ENCODE measurements around the gene THAP5. TPM values are rescaled to one million over a fixed set of nuclear protein-coding genes. Genes with fewer than 3 reads are reported as not detected.

Gene THAP5
- total and polyA plus RNA-seq, 2 donors (not counting 3 experiments of a cell fraction or from before 2014, with no cell fraction given) = 2.5 to 14.1 TPM

DNA sequence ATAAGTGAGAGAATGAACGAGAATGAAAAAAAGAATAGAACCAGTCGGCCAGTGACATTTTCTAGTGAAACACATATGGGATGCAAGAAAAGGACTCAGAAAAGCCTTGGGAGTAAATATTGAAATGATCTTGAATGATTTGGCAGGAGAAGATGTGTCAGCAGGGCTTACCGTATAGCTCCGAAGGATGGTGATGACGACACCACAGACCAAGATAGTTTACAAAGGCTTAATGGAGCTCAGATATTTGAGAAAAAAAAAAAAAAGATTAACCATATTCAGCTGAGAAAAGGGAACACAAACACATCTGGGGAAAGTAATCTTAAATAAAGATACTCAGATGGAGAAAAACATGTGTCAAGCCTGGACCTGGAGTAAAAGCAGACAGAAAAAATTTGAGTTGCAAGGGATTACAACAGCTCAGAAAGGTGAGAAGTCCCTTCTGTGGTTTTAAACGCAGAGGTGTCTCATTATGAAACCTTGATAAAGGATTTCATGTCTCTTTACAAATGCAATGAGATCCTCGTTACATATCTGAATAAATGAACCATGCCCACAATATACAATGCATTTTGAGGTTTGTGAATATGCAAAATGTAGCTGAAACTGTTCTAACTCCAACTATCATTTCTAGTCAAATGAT is 36.2 kb upstream of the THAP5 start:
- H3K4me3 ChIP-seq (replicated peaks in 1 of 3; ENCODE audit: insufficient read depth in 1 of 3, low read depth in 1 of 3, low read length in 3 of 3) = no peak overlapping the region
- FAIRE-seq (no peak), DNase-seq (ENCODE audit: low read depth, low spot score) (no peak)
- TF ChIP-seq POLR2AphosphoS5 (IDR thresholded peaks at IDR 0.05; ENCODE audit: insufficient read depth, low read depth, low read length) = no peak
- no peak for TF ChIP-seq EZH2 (IDR thresholded peaks at IDR 0.05; ENCODE audit: borderline replicate concordance, low read depth, low read length, severe bottlenecking)
- TF ChIP-seq, protein P1, sequence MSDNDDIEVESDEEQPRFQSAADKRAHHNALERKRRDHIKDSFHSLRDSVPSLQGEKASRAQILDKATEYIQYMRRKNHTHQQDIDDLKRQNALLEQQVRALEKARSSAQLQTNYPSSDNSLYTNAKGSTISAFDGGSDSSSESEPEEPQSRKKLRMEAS (IDR thresholded peaks at IDR 0.05; ENCODE audit: insufficient read depth, insufficient read length) = no peak
- no peak for TF ChIP-seq POLR2A (IDR thresholded peaks at IDR 0.05; ENCODE audit: low read depth, low read length)
- TF ChIP-seq GATA2 (IDR thresholded peaks at IDR 0.05; ENCODE audit: insufficient read depth, insufficient read length, low read depth, low read length) = no peak
- TF ChIP-seq, protein P2, sequence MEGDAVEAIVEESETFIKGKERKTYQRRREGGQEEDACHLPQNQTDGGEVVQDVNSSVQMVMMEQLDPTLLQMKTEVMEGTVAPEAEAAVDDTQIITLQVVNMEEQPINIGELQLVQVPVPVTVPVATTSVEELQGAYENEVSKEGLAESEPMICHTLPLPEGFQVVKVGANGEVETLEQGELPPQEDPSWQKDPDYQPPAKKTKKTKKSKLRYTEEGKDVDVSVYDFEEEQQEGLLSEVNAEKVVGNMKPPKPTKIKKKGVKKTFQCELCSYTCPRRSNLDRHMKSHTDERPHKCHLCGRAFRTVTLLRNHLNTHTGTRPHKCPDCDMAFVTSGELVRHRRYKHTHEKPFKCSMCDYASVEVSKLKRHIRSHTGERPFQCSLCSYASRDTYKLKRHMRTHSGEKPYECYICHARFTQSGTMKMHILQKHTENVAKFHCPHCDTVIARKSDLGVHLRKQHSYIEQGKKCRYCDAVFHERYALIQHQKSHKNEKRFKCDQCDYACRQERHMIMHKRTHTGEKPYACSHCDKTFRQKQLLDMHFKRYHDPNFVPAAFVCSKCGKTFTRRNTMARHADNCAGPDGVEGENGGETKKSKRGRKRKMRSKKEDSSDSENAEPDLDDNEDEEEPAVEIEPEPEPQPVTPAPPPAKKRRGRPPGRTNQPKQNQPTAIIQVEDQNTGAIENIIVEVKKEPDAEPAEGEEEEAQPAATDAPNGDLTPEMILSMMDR (IDR thresholded peaks at IDR 0.05; ENCODE audit: extremely low read depth in 1 of 2, insufficient read depth in 1 of 2, low read depth in 1 of 2, low read length in 2 of 2) = no peak
- TF ChIP-seq MYC (IDR thresholded peaks at IDR 0.05; ENCODE audit: low read depth, low read length) = no peak
- no peak for TF ChIP-seq FOS (IDR thresholded peaks at IDR 0.05; ENCODE audit: borderline replicate concordance, insufficient read depth, low read length)
- TF ChIP-seq JUN (IDR thresholded peaks at IDR 0.05; ENCODE audit: borderline replicate concordance, insufficient read depth, insufficient read length, low read depth) = no peak
- H3K4me2 ChIP-seq (ENCODE audit: insufficient read depth, low read length) = no peak overlapping the region
- H3K27ac ChIP-seq (ENCODE audit: insufficient read depth, low read depth, low read length) = no peak overlapping the region
- no peaks in the 10 kb centered on the region for H3K36me3 ChIP-seq (ENCODE audit: control insufficient read depth in 2 of 2, extremely low read depth in 1 of 2, insufficient read depth in 2 of 2, low read length in 2 of 2)
- no peaks in the 10 kb centered on the region for H3K9me1 ChIP-seq (replicated peaks; ENCODE audit: control insufficient read depth, extremely low read depth, insufficient read depth, low read length)
- dilution Hi-C loops (cut with MboI; ENCODE audit: extremely low pct_ligation_motif_present, low sequenced_read_pairs) = no loop called here
- H3K9me3 ChIP-seq (replicated peaks; ENCODE audit: control insufficient read depth, insufficient read depth, low read length) = no peaks in the 10 kb centered on the region
- H3K4me1 ChIP-seq (ENCODE audit: control insufficient read depth, extremely low read depth, insufficient read depth, low read length) = no peaks in the 10 kb centered on the region
- CTCF ChIA-PET = interaction anchor here (0.6 kb wide), 1 partner anchor 1999 kb away, joined by 5 read pairs; no protein-coding TSS in a partner anchor
- H2AFZ ChIP-seq (ENCODE audit: low read depth, low read length) = no peak overlapping the region
- no TSS peak for BruUV-seq (replicated peaks)
- H4K20me1 ChIP-seq (replicated peaks; ENCODE audit: control insufficient read depth, extremely low read depth, insufficient read depth, low read length) = no peaks in the 10 kb centered on the region
- POLR2A ChIA-PET = no interaction called here
- intact Hi-C loops (cut with micrococcal nuclease) = no loop called here
- no peak overlapping the region for H3K9ac ChIP-seq (replicated peaks; ENCODE audit: extremely low read depth, insufficient read depth, low read length)
- H3K27me3 ChIP-seq (ENCODE audit: control insufficient read depth in 2 of 2, insufficient read depth in 2 of 2, low read length in 2 of 2) = peaks cover 2 to 12% of the 10 kb centered on the region in 2 experiments
- H3K79me2 ChIP-seq (ENCODE audit: control insufficient read depth, insufficient read depth, low read length) = no peaks in the 10 kb centered on the region

Data from endothelial cell of umbilical vein (primary cell).